HCT116 (cell line): ENCODE results near the gene LIPG. TPM values are rescaled to one million over a fixed set of nuclear protein-coding genes. Genes with fewer than 3 reads are reported as not detected.

Experiments used
- ATAC-seq: fragments of 200-7000 bp; cut with Tn5 transposase; 2 replicates; pipeline ENCODE4 v1.9.1; 2020; ENCODE audit warnings: mild to moderate bottlenecking, moderate library complexity
- BruUV-seq: library from RNA; stranded (reverse); fragments of 400-500 nt; replicated peaks from 2 replicates; lab custom pipeline; 2021; lab: Mats Ljungman, UMichigan
- CTCF ChIA-PET: fragments of 300-600 bp; sonication (Branson Sonifier 250); formaldehyde crosslinking; loops from one replicate; lab custom pipeline; 2021; ENCODE audit warnings: antibody characterized with exemption; lab: Charles Lee
- POLR2A ChIA-PET: fragments of 300-600, 350-600 bp; sonication (Branson Sonifier 250); formaldehyde crosslinking; loops from one replicate; lab custom pipeline; 2021; ENCODE audit warnings: antibody characterized with exemption; lab: Charles Lee
- RAD21 ChIA-PET, 2 experiments: fragments of 300-600 bp; sonication (Branson Sonifier 250); formaldehyde crosslinking; loops; one replicate each; lab custom pipeline; 2023; ENCODE audit warnings: low total read pairs in 2 of 2; ENCODE audit not compliant: uncharacterized antibody in 2 of 2, unreplicated experiment in 2 of 2, low non-redundant PET in 1 of 2; lab: Charles Lee
- DNase-seq: peaks from one replicate; pipeline ENCODE4 v3.0.0-alpha.2; 2010; ENCODE audit warnings: low read depth, low spot score
- H2AFZ ChIP-seq: fragments of 200-600 bp; shearing (Covaris generic), sonication (generic); 2 replicates; pipeline ENCODE4 v1.6.1; 2017; ENCODE audit warnings: low read depth, mixed run types, mixed read lengths, antibody characterized with exemption, low read length; ENCODE audit not compliant: poor library complexity, severe bottlenecking
- H3K27ac ChIP-seq: 2 replicates; pipeline ENCODE4 v1.5.1; 2012; ENCODE audit warnings: low read depth, low read length
- H3K27me3 ChIP-seq: fragments of 200-600 bp; sonication (generic); 2 replicates; pipeline ENCODE4 v1.6.1; 2016; ENCODE audit warnings: mixed run types, low read length, mixed read lengths; ENCODE audit not compliant: insufficient read depth
- H3K36me3 ChIP-seq, 2 experiments: fragments of 200-500 bp in 1 of 2; fragments of 200-600 bp in 1 of 2; sonication (Bioruptor generic) in 1 of 2; sonication (generic) in 1 of 2; 2 replicates each; pipeline versions ENCODE4 v1.5.1 to v1.6.1; 2014 to 2016; ENCODE audit warnings: low read length in 2 of 2, inconsistent platforms in 1 of 2, mixed read lengths in 1 of 2, mixed run types in 1 of 2; ENCODE audit not compliant: insufficient read depth in 2 of 2, control insufficient read depth in 1 of 2
- H3K4me1 ChIP-seq, 2 experiments: fragments of 200-600 bp in 1 of 2; sonication (generic) in 1 of 2; 2 replicates each; pipeline versions ENCODE4 v1.5.1 to v1.6.1; 2012 to 2017; ENCODE audit warnings: low read length in 2 of 2, inconsistent platforms in 1 of 2, mild to moderate bottlenecking in 1 of 2, mixed read lengths in 1 of 2, mixed run types in 1 of 2, moderate library complexity in 1 of 2; ENCODE audit not compliant: insufficient read depth in 2 of 2, control insufficient read depth in 1 of 2
- H3K4me2 ChIP-seq: fragments of 200-600 bp; sonication (generic); 2 replicates; pipeline ENCODE4 v1.6.1; 2017; ENCODE audit warnings: mixed run types, low read length, mixed read lengths
- H3K4me3 ChIP-seq, 2 experiments: fragments of 200-600 bp in 1 of 2; sonication (generic) in 1 of 2; replicated peaks in 1 of 2; 2 replicates each; pipeline ENCODE4 v1.5.1; 2011 to 2016; ENCODE audit warnings: low read length in 2 of 2, control low read depth in 1 of 2, low read depth in 1 of 2, mild to moderate bottlenecking in 1 of 2, mixed read lengths in 1 of 2, mixed run types in 1 of 2
- H3K79me2 ChIP-seq: fragments of 200-600 bp; sonication (generic); 2 replicates; pipeline ENCODE4 v1.6.1; 2017; ENCODE audit warnings: mild to moderate bottlenecking, mixed run types, low read length, moderate library complexity, mixed read lengths; ENCODE audit not compliant: insufficient read depth
- H3K9ac ChIP-seq: fragments of 200-600 bp; sonication (generic); 2 replicates; pipeline ENCODE4 v1.6.1; 2016; ENCODE audit warnings: low read length, mixed read lengths
- H3K9me2 ChIP-seq: fragments of 200-600 bp; sonication (generic), shearing (Covaris generic); 2 replicates; pipeline ENCODE4 v1.6.1; 2017; ENCODE audit warnings: mixed run types, mild to moderate bottlenecking, moderate library complexity; ENCODE audit not compliant: insufficient read depth
- H3K9me3 ChIP-seq, 2 experiments: fragments of 200-500 bp in 1 of 2; fragments of 200-600 bp in 1 of 2; sonication (Bioruptor generic) in 1 of 2; sonication (generic) in 1 of 2; 2 replicates each; pipeline ENCODE4 v1.6.1; 2014 to 2017; ENCODE audit warnings: low read length in 2 of 2, mixed read lengths in 2 of 2, inconsistent platforms in 1 of 2, low read depth in 1 of 2, mild to moderate bottlenecking in 1 of 2, mixed run types in 1 of 2, moderate library complexity in 1 of 2; ENCODE audit not compliant: control insufficient read depth in 1 of 2, insufficient read depth in 1 of 2
- H4K20me1 ChIP-seq: fragments of 200-600 bp; sonication (generic), shearing (Covaris generic); 2 replicates; pipeline ENCODE4 v1.6.1; 2017; ENCODE audit warnings: mixed run types, mild to moderate bottlenecking, moderate library complexity; ENCODE audit not compliant: insufficient read depth
- CBX3 ChIP-seq: IDR thresholded peaks from 2 replicates; pipeline ENCODE4 v1.6.1; 2012; ENCODE audit warnings: low read depth
- CEBPB ChIP-seq: IDR thresholded peaks from 2 replicates; pipeline ENCODE4 v1.6.1; 2012; ENCODE audit warnings: low read depth
- EGR1 ChIP-seq: IDR thresholded peaks from 2 replicates; pipeline ENCODE4 v1.6.1; 2012; ENCODE audit warnings: low read depth
- ELF1 ChIP-seq: IDR thresholded peaks from 2 replicates; pipeline ENCODE4 v1.6.1; 2012; ENCODE audit warnings: low read depth, borderline replicate concordance
- EZH2 ChIP-seq: fragments of 200-600 bp; sonication (generic); IDR thresholded peaks from 2 replicates; pipeline ENCODE4 v1.6.1; 2017; ENCODE audit warnings: antibody characterized with exemption, mixed run types
- JUND ChIP-seq: IDR thresholded peaks from 2 replicates; pipeline ENCODE4 v1.6.1; 2012
- POLR2A ChIP-seq: IDR thresholded peaks from 2 replicates; pipeline ENCODE4 v1.7.0; 2011; ENCODE audit warnings: borderline replicate concordance; ENCODE audit not compliant: insufficient read depth, insufficient read length; ENCODE audit errors: extremely low read depth
- TCF7L2 ChIP-seq: IDR thresholded peaks from 2 replicates; pipeline ENCODE4 v1.7.0; 2011; ENCODE audit warnings: borderline replicate concordance, inconsistent platforms; ENCODE audit not compliant: insufficient read depth, insufficient read length; ENCODE audit errors: extremely low read depth
- ZBTB33 ChIP-seq: IDR thresholded peaks from 2 replicates; pipeline ENCODE4 v1.6.1; 2011; ENCODE audit warnings: mild to moderate bottlenecking, low read length, moderate library complexity; ENCODE audit not compliant: insufficient replicate concordance; ENCODE audit errors: extremely low read depth
- ZFX ChIP-seq: fragments of 450-650 bp; IDR thresholded peaks from 2 replicates; pipeline ENCODE4 v1.6.1; 2017
- ZNF274 ChIP-seq: fragments of 200-500 bp; sonication (Bioruptor generic); IDR thresholded peaks from 2 replicates; pipeline ENCODE4 v1.6.1; 2014; ENCODE audit warnings: mild to moderate bottlenecking, low read depth, low read length, inconsistent platforms
- intact Hi-C: fragments of 100-400 bp; cut with micrococcal nuclease; formaldehyde crosslinking; loops from 2 replicates; pipeline ENCODE4 v1.10.0; 2022
- total RNA-seq: library from RNA; stranded (reverse); gene quantifications from one replicate; pipeline ENCODE4 v1.2.1, GENCODE V29; 2021; ENCODE audit not compliant: unreplicated experiment
- TF ChIP-seq, protein P1 (sequence below), 3 experiments: fragments of 200-600 bp in 1 of 3; sonication (generic) in 1 of 3; IDR thresholded peaks in 2 of 3; conservative IDR thresholded peaks in 1 of 3; 2 replicates each; pipeline ENCODE4 v1.5.1; 2012 to 2017; ENCODE audit warnings: low read depth in 2 of 3, low read length in 2 of 3, antibody characterized with exemption in 1 of 3, borderline replicate concordance in 1 of 3, control low read depth in 1 of 3, mild to moderate bottlenecking in 1 of 3, mixed read lengths in 1 of 3, mixed run types in 1 of 3, moderate library complexity in 1 of 3; ENCODE audit not compliant: insufficient read depth in 1 of 3
- TF ChIP-seq, protein P2 (sequence below): IDR thresholded peaks from 2 replicates; pipeline ENCODE4 v1.6.1; 2012
- TF ChIP-seq, protein P3 (sequence below): IDR thresholded peaks from 2 replicates; pipeline ENCODE4 v1.6.1; 2012

Gene LIPG
- total RNA-seq, 1 experiment from 2014 or later = 2.6 TPM

- Histone ChIP-seq H3K9me2 (no peaks in the 10 kb centered on the region), H3K9ac (no peak overlapping the region), H3K9me3 (no peaks in the 10 kb centered on the region), H3K4me2 (no peak overlapping the region), H3K27ac (no peak overlapping the region), H3K79me2 (no peaks in the 10 kb centered on the region), H3K36me3 (no peaks in the 10 kb centered on the region), H4K20me1 (no peaks in the 10 kb centered on the region), H3K27me3 (peaks cover 10% of the 10 kb centered on the region; the same call in 1 of the 2 replicates), H3K4me3 (no peak overlapping the region), H2AFZ (no peak overlapping the region), H3K4me1 (no peaks in the 10 kb centered on the region; a peak in 1 of 4 replicates)
- RAD21 ChIA-PET = no interaction called here
- POLR2A ChIA-PET = no interaction called here
- ATAC-seq (no peak), DNase-seq (no peak)
- TF ChIP-seq JUND (no peak), EGR1 (no peak), CEBPB (no peak), EZH2 (no peak)
- CTCF ChIA-PET = no interaction called here
- intact Hi-C loops = no loop called here
- BruUV-seq = no TSS peak
These were observed 68.4 kb downstream of the LIPG start for GRCh38 chr18:49630246-49630699.

DNA sequence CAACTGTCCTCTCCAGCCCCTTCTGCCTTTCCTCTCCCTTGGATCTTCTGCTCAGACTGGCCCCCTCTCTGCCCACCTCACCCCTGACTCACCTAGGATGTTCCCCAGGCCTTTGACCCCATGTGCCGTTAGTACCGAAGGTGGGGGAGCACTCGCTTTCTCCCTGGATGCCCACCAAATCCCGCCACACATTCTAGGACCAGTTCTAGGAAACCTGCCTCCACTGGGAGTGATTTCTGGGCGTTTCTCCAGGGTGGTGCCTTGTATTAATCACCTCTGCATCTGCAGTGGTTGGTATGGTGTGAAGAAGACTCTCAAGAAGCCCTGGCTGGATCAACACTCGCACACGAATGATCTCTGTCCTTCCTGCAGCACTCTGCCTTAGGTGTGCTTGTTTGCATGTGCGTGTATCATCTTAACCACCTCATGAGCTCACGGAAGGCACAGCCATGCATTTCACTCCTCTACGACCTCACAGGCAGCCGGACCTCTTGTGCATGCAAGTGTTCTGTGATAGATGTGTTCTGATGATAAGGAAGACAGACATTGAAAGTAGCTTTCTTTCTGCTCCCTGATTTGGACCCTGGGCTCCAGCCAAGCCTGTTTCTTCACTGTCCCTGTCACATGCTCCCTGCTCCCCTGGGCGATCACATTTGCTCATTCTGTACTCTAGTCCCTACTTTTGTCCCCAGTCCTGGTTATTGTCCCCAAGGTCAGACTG is 69.4 kb downstream of the LIPG start:
- TF ChIP-seq, protein P1, sequence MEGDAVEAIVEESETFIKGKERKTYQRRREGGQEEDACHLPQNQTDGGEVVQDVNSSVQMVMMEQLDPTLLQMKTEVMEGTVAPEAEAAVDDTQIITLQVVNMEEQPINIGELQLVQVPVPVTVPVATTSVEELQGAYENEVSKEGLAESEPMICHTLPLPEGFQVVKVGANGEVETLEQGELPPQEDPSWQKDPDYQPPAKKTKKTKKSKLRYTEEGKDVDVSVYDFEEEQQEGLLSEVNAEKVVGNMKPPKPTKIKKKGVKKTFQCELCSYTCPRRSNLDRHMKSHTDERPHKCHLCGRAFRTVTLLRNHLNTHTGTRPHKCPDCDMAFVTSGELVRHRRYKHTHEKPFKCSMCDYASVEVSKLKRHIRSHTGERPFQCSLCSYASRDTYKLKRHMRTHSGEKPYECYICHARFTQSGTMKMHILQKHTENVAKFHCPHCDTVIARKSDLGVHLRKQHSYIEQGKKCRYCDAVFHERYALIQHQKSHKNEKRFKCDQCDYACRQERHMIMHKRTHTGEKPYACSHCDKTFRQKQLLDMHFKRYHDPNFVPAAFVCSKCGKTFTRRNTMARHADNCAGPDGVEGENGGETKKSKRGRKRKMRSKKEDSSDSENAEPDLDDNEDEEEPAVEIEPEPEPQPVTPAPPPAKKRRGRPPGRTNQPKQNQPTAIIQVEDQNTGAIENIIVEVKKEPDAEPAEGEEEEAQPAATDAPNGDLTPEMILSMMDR (IDR thresholded peaks at IDR 0.05 in 2 of 3, conservative IDR thresholded peaks at IDR 0.05 in 1 of 3; ENCODE audit: borderline replicate concordance in 1 of 3, insufficient read depth in 1 of 3, low read depth in 2 of 3, low read length in 2 of 3) = no peak
- TF ChIP-seq, protein P2, sequence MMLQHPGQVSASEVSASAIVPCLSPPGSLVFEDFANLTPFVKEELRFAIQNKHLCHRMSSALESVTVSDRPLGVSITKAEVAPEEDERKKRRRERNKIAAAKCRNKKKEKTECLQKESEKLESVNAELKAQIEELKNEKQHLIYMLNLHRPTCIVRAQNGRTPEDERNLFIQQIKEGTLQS = no peak
- TF ChIP-seq EZH2 (no peak), ELF1 (no peak), ZNF274 (no peak), POLR2A (no peak), ZBTB33 (no peak), CEBPB (no peak), TCF7L2 (no peak), ZFX (no peak), CBX3 (no peak), EGR1 (no peak)
- TF ChIP-seq, protein P3, sequence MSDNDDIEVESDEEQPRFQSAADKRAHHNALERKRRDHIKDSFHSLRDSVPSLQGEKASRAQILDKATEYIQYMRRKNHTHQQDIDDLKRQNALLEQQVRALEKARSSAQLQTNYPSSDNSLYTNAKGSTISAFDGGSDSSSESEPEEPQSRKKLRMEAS = no peak
- RAD21 ChIA-PET = no interaction called here
- no peak overlapping the region for H2AFZ ChIP-seq
- no peak overlapping the region for H3K9ac ChIP-seq
- CTCF ChIA-PET = no interaction called here
- no peaks in the 10 kb centered on the region for H3K79me2 ChIP-seq
- no peaks in the 10 kb centered on the region; a peak in 1 of 4 replicates for H3K4me1 ChIP-seq
- no TSS peak for BruUV-seq
- DNase-seq (no peak), ATAC-seq (no peak)
- intact Hi-C loops = no loop called here
- no peak overlapping the region for H3K4me2 ChIP-seq
- no peak overlapping the region for H3K4me3 ChIP-seq
- H3K27me3 ChIP-seq = peaks cover 10% of the 10 kb centered on the region; the same call in 1 of the 2 replicates
- no peaks in the 10 kb centered on the region for H4K20me1 ChIP-seq
- POLR2A ChIA-PET = no interaction called here
- H3K36me3 ChIP-seq = no peaks in the 10 kb centered on the region
- no peaks in the 10 kb centered on the region for H3K9me3 ChIP-seq
- H3K27ac ChIP-seq = no peak overlapping the region
- H3K9me2 ChIP-seq = no peaks in the 10 kb centered on the region
